GM23338 (cell line): ENCODE measurements around the gene RANGRF. TPM values are rescaled to one million over a fixed set of nuclear protein-coding genes. Genes with fewer than 3 reads are reported as not detected.

Experiments used
- ATAC-seq: fragments of 200-7000 bp; cut with Tn5 transposase; 3 replicates; pipeline ENCODE4 v1.9.1; 2020
- DNase-seq: peaks from one replicate; pipeline ENCODE4 v3.0.0-alpha.2; 2015; ENCODE audit warnings: low spot score
- H2AFZ ChIP-seq: fragments of 200-600 bp; sonication (generic); 2 replicates; pipeline ENCODE4 v1.8.0; 2016; ENCODE audit warnings: antibody characterized with exemption, mild to moderate bottlenecking, moderate library complexity
- H3F3A ChIP-seq: fragments of 200-600 bp; sonication (generic); replicated peaks from 2 replicates; pipeline ENCODE4 v1.8.0; 2017; ENCODE audit warnings: antibody characterized with exemption, mixed run types, low read depth
- H3K27ac ChIP-seq: fragments of 200-600 bp; sonication (generic); 2 replicates; pipeline ENCODE4 v1.6.1; 2016; ENCODE audit warnings: low read depth
- H3K27me3 ChIP-seq: fragments of 200-600 bp; sonication (generic); 2 replicates; pipeline ENCODE4 v1.8.0; 2016; ENCODE audit warnings: mild to moderate bottlenecking, mixed run types, moderate library complexity; ENCODE audit not compliant: insufficient read depth
- H3K36me3 ChIP-seq: fragments of 200-600 bp; sonication (generic); 2 replicates; pipeline ENCODE4 v1.8.0; 2016; ENCODE audit warnings: mild to moderate bottlenecking; ENCODE audit not compliant: insufficient read depth
- H3K4me1 ChIP-seq: fragments of 200-600 bp; sonication (generic); 2 replicates; pipeline ENCODE4 v1.8.0; 2016; ENCODE audit warnings: mild to moderate bottlenecking, moderate library complexity; ENCODE audit not compliant: insufficient read depth
- H3K4me2 ChIP-seq: fragments of 200-600 bp; sonication (generic); 2 replicates; pipeline ENCODE4 v1.7.1; 2017; ENCODE audit warnings: mixed run types
- H3K4me3 ChIP-seq: fragments of 200-600 bp; sonication (generic); 2 replicates; pipeline ENCODE4 v1.6.1; 2016; ENCODE audit warnings: mixed run types
- H3K79me2 ChIP-seq: fragments of 200-600 bp; sonication (generic); replicated peaks from 2 replicates; pipeline ENCODE4 v1.8.0; 2017; ENCODE audit warnings: mild to moderate bottlenecking; ENCODE audit not compliant: insufficient read depth
- H3K9me2 ChIP-seq: fragments of 200-600 bp; sonication (generic); 2 replicates; pipeline ENCODE4 v1.8.0; 2017; ENCODE audit not compliant: insufficient read depth
- H4K20me1 ChIP-seq: fragments of 200-600 bp; sonication (generic); replicated peaks from 2 replicates; pipeline ENCODE4 v1.8.0; 2017; ENCODE audit warnings: mild to moderate bottlenecking; ENCODE audit not compliant: insufficient read depth
- H3K27ac Mint-ChIP-seq: 2 replicates; pipeline ENCODE4 v1.8.0; 2020; ENCODE audit warnings: inconsistent platforms, mild to moderate bottlenecking, moderate library complexity, mixed read lengths
- H3K27me3 Mint-ChIP-seq: 3 replicates; pipeline ENCODE4 v1.8.0; 2022; ENCODE audit warnings: low read depth, mild to moderate bottlenecking, moderate library complexity, mixed read lengths, inconsistent platforms; ENCODE audit not compliant: insufficient read depth, poor library complexity
- H3K36me3 Mint-ChIP-seq: 3 replicates; pipeline ENCODE4 v1.8.0; 2021; ENCODE audit warnings: low read depth, mild to moderate bottlenecking, inconsistent platforms, moderate library complexity, mixed read lengths
- H3K4me1 Mint-ChIP-seq: 3 replicates; pipeline ENCODE4 v1.8.0; 2020; ENCODE audit warnings: mild to moderate bottlenecking, inconsistent platforms, mixed read lengths
- H3K4me3 Mint-ChIP-seq: 3 replicates; pipeline ENCODE4 v1.8.0; 2021; ENCODE audit warnings: moderate library complexity, mild to moderate bottlenecking, inconsistent platforms, mixed read lengths
- H3K9me3 Mint-ChIP-seq: 3 replicates; pipeline ENCODE4 v1.8.0; 2020; ENCODE audit warnings: moderate library complexity, mild to moderate bottlenecking, inconsistent platforms, mixed read lengths
- CREB1 ChIP-seq: fragments of 250-450 bp; sonication (Bioruptor Pico); IDR thresholded peaks from 2 replicates; pipeline ENCODE4 v1.5.0; 2020; ENCODE audit warnings: low read depth, mild to moderate bottlenecking, moderate library complexity
- ETS1 ChIP-seq: IDR thresholded peaks from 2 replicates; pipeline ENCODE4 v1.6.1; 2016; ENCODE audit warnings: antibody characterized with exemption
- EZH2 ChIP-seq: fragments of 200-600 bp; sonication (generic); IDR thresholded peaks from one replicate; pipeline ENCODE4 v1.8.0; 2017; ENCODE audit warnings: antibody characterized with exemption, mild to moderate bottlenecking, low read depth; ENCODE audit not compliant: unreplicated experiment
- EZH2phosphoT487 ChIP-seq: fragments of 200-600 bp; sonication (generic); IDR thresholded peaks from one replicate; pipeline ENCODE4 v1.8.1; 2018; ENCODE audit warnings: antibody characterized with exemption; ENCODE audit not compliant: unreplicated experiment
- JUNB ChIP-seq: IDR thresholded peaks from one replicate; pipeline ENCODE4 v1.6.1; 2016; ENCODE audit warnings: antibody characterized with exemption; ENCODE audit not compliant: unreplicated experiment
- ZNF331 ChIP-seq: fragments of 250-450 bp; sonication (Bioruptor Pico); IDR thresholded peaks from 2 replicates; pipeline ENCODE4 v1.5.0; 2020; ENCODE audit warnings: low read depth, mild to moderate bottlenecking, moderate library complexity
- ZNF462 ChIP-seq: fragments of 250-450 bp; sonication (Bioruptor Pico); IDR thresholded peaks from 2 replicates; pipeline ENCODE4 v1.5.0; 2020; ENCODE audit warnings: mild to moderate bottlenecking, moderate library complexity
- polyA plus RNA-seq: library from polyadenylated mRNA; unstranded; fragments of >200 nt; fragmentation: Nextera tagmentation; extraction: Ambion mirVana; gene quantifications from 2 replicates; pipeline ENCODE4 v1.2.1, GENCODE V29; 2016
- total RNA-seq: library from RNA; depleted of rRNA; stranded (reverse); fragments of >200 nt; shearing (Covaris generic); gene quantifications from 2 replicates; pipeline ENCODE4 v1.2.3, GENCODE V29; 2014

RANGRF gene
- total and polyA plus RNA-seq, 2 experiments from 2014 or later, result 11.2 to 52.4 TPM

GRCh38 chr17:8256691-8257090 lies 31.8 kb upstream of the RANGRF start:
- H3F3A ChIP-seq, result 0 out of 2 replicates have a peak, but pooled peaks cover 6% of the 10 kb centered on the region
- peaks cover 3% of the 10 kb centered on the region; the same call in 1 of the 3 replicates for H3K9me3 Mint-ChIP-seq
- H3K27ac Mint-ChIP-seq, result no peak overlapping the region
- peaks cover 4% of the 10 kb centered on the region for H3K27me3 Mint-ChIP-seq
- H3K4me1 Mint-ChIP-seq, result no peaks in the 10 kb centered on the region
- DNase-seq (no peak), ATAC-seq (no peak)
- no peak overlapping the region for H3K4me3 Mint-ChIP-seq
- H3K9me2 ChIP-seq, result no peaks in the 10 kb centered on the region
- no peak overlapping the region for H3K27ac ChIP-seq
- H2AFZ ChIP-seq, result no peak overlapping the region
- peaks cover 21% of the 10 kb centered on the region for H3K79me2 ChIP-seq
- H3K27me3 ChIP-seq, result no peaks in the 10 kb centered on the region
- no peak overlapping the region for H3K4me2 ChIP-seq
- TF ChIP-seq CREB1 (CRISPR knock-in tag) (no peak), EZH2 (no peak), ETS1 (no peak), ZNF462 (no peak), ZNF331 (no peak), JUNB (no peak), EZH2phosphoT487 (no peak)
- H3K36me3 Mint-ChIP-seq, result peaks cover 82% of the 10 kb centered on the region
- no peak overlapping the region for H3K4me3 ChIP-seq
- H3K4me1 ChIP-seq, result no peaks in the 10 kb centered on the region
- H3K36me3 ChIP-seq, result peaks cover 72% of the 10 kb centered on the region
- H4K20me1 ChIP-seq, result peaks cover 34% of the 10 kb centered on the region
